ENCODE data around the gene BTN1A1.
A peak's percentile ranks its signal among the peaks of the same experiment; 100 is the strongest.
"Not testable (repeated sequence)": the region's sequence is repeated elsewhere in the genome, so short reads cannot be mapped to it uniquely, and the experiment has no call there.

BTN1A1 gene

GRCh38 chr6:26500102-26500501, at the start of gene BTN1A1:
Gene BTN1A1, plus strand, starts transcription at chr6:26500303. Its CDS starts 984 bp downstream, at chr6:26501287.
- DNase-seq (ENCODE audit: low spot score) = no peak

- DNase-seq (ENCODE audit: low spot score) = no peak
Measured at GRCh38 chr6:26452631-26453235, 47.4 kb upstream of the BTN1A1 start.

- DNase-seq (ENCODE audit: low spot score) = no peak
Measured at GRCh38 chr6:26454631-26455030, 45.5 kb upstream of the BTN1A1 start.

- no peak for DNase-seq (ENCODE audit: low spot score)
Measured at GRCh38 chr6:26455357-26455970, 44.6 kb upstream of the BTN1A1 start.

- no peak for DNase-seq (ENCODE audit: low spot score)
Measured at GRCh38 chr6:26457264-26457805, 42.8 kb upstream of the BTN1A1 start.

GRCh38 chr6:26457806-26458688, 42.1 kb upstream of the BTN1A1 start, which contains the start of gene BTN2A1:
Gene BTN2A1, plus strand, starts transcription at chr6:26457955. Its CDS starts 682 bp downstream, at chr6:26458637.
- peak; percentile 94 for DNase-seq (ENCODE audit: low spot score)

GRCh38 chr6:26459023-26459810, 40.9 kb upstream of the BTN1A1 start:
- DNase-seq (ENCODE audit: low spot score) = no peak

- DNase-seq (ENCODE audit: low spot score) = not testable (repeated sequence)
Measured at GRCh38 chr6:26461353-26461752, 38.8 kb upstream of the BTN1A1 start.

GRCh38 chr6:26464014-26464413, 36.1 kb upstream of the BTN1A1 start:
- no peak for DNase-seq (ENCODE audit: low spot score)

- DNase-seq (ENCODE audit: low spot score) = peak; percentile 38
Measured at GRCh38 chr6:26464416-26465131, 35.5 kb upstream of the BTN1A1 start.

GRCh38 chr6:26465776-26466175, 34.3 kb upstream of the BTN1A1 start:
- DNase-seq (ENCODE audit: low spot score) = no peak

GRCh38 chr6:26468829-26469228, 31.3 kb upstream of the BTN1A1 start:
- no peak for DNase-seq (ENCODE audit: low spot score)

- no peak for DNase-seq (ENCODE audit: low spot score)
Measured at GRCh38 chr6:26470643-26471042, 29.5 kb upstream of the BTN1A1 start.

- DNase-seq (ENCODE audit: low spot score) = no peak
Measured at GRCh38 chr6:26471970-26472369, 28.1 kb upstream of the BTN1A1 start.

GRCh38 chr6:26472549-26473290, 27.4 kb upstream of the BTN1A1 start:
- DNase-seq (ENCODE audit: low spot score) = no peak

GRCh38 chr6:26473429-26473757, 26.7 kb upstream of the BTN1A1 start:
- DNase-seq (ENCODE audit: low spot score) = no peak

- peak; percentile 96 for DNase-seq (ENCODE audit: low spot score)
Measured at GRCh38 chr6:26473758-26474438, 26.2 kb upstream of the BTN1A1 start.

- no peak for DNase-seq (ENCODE audit: low spot score)
Measured at GRCh38 chr6:26474439-26474881, 25.6 kb upstream of the BTN1A1 start.

- no peak for DNase-seq (ENCODE audit: low spot score)
Measured at GRCh38 chr6:26475823-26476729, 24.0 kb upstream of the BTN1A1 start.

Data from kidney tubule cell (primary cell).